CD4-positive, alpha-beta T cell treated with Interferon gamma for 1 hour (primary cell): ENCODE data around the gene ANXA6.

Source experiments
- DNase-seq: peaks from one replicate; pipeline ENCODE4 v3.0.0-alpha.2; 2020

The ANXA6 gene

DNA sequence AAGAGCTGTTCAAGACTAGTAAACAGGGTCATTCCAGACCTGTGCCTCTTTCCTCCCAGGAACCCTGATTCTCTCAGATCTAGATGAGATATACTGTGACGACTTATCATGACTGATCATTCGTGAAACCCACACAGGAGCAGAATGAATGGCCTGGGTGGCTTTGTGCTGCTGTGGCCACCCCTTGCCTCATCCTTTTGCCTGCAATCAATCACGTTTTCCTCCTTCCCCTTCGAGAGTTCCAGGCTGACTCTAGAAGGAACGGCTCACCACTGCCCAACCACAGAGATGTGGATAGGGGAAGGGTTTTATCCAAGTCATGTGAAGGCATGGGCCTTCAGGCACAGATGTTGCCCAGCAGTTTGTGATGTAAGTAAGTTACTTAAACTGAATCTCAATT is 5.8 kb downstream of the ANXA6 start:
- peak; percentile 40 for DNase-seq

GRCh38 chr5:151151263-151151660 is 6.3 kb downstream of the ANXA6 start:
- DNase-seq = no peak

DNA sequence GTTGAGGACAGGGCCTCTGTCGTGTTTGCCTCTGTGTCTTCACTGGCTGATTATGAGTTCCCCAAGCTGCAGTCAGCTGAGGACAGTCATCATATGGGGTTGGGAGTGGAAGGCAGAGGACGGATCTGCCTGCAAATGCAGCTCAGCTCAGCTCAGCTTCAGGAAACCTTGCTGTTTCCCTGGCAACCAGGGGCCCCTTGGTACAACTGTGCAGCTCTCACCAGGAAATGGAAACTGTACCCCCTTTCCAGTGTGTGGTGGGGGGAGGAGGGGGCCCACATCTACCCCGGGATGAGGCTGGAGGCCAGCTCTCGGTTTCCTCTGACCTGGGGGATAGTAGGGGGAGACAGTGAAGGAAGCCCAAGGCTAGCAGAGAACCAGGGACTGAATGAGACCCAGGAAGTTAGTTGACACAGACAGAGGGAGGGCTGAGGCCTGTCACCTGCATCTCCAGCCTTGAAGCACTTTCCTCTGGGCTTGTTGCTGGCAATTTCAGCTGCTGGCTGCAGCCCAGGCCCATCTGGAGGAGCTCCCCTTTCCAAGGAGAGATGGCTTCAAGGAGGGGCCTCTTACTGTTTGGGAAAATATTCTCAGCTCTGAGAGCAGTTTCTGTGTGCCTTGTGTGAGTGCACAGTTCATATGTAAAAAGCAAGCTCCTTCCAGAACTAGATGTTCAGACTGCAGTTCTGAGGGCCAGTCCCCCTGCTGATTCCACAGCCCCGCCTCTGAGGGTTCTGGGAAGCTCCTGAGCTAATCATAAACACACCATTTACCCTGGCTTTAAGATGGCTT is 6.9 kb downstream of the ANXA6 start:
- DNase-seq = peak; percentile 68

DNA sequence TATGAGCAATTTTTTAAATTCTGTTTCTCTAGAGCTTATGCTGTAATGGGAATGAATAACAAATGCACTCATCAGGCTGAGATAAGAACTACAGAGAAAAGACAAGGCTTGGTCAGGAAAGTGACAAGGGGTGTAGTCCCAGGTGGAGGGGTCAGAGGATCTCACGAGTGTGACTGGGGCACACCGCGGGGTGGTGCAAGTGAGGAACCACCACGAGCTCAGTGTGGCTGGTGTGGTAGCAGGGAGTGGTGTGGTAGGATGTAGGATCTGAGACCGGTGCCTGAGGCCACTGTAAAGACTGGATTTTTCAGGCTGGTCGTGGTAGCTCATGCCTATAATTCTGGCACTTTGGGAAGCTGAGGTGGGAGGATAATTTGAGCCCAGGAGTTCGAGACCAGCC is 9.0 kb downstream of the ANXA6 start:
- DNase-seq = no peak

DNA sequence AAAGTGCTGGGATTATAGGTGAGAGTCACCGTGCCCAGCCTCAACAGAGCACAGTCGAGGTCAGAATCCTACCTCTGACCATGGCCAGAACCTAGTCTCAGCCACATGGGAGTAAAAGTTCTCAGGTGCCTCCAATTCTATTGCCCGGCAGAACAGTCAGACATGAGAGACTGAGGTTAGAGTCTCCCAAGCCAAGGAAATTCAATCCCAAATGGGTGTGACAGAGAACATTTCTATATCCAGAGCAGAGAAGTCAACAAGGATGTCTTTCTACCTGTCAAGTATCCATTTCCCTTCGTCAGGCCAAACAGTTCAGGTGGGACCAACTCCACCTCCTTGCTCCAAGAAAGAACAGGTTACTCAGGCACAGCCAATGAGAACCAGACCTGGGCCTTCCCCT is 10.5 kb downstream of the ANXA6 start:
- no peak for DNase-seq

DNA sequence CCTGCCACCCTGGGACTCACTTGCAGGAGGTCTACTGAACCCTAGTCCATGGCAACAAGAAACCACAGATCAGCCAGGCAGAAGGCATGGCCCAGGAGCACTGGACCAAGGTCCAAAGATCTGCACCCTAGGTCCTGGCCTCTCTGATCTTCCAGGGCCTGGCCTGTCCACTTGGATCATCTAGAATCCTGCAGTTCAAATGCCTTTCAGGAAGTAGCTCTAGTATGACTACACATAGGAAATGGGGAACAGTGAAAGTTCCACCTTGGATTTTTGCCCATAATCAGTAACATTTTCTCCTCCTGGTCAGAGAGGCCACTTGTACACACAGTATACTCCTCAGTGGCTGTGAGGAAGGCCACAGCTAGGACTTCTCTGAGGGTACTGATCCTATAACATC is 11.5 kb downstream of the ANXA6 start:
- DNase-seq = no peak

DNA sequence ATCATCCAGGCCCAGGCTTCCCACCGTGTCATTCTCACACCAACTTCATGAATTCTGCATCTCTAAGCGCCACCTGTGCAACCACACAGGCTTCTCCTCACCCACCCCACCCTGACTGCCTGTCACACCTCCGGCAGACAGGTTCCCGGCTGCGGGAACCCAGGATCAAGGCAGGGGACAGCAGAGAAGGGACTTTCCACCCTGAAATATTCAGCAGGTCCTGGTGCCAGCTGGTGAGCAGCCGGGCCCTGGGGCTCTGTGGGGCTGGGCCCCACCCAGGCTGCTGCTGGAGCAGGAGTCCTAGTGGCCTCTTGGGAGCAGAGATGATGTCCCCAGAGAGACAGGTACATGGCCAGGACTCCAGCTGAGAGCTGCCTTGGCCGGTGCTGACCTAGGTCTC is 12.7 kb downstream of the ANXA6 start:
- no peak for DNase-seq

- no peak for DNase-seq
These were observed 13.3 kb downstream of the ANXA6 start for GRCh38 chr5:151144275-151144674.

GRCh38 chr5:151143645-151144044 is 13.9 kb downstream of the ANXA6 start:
- DNase-seq = no peak

DNA sequence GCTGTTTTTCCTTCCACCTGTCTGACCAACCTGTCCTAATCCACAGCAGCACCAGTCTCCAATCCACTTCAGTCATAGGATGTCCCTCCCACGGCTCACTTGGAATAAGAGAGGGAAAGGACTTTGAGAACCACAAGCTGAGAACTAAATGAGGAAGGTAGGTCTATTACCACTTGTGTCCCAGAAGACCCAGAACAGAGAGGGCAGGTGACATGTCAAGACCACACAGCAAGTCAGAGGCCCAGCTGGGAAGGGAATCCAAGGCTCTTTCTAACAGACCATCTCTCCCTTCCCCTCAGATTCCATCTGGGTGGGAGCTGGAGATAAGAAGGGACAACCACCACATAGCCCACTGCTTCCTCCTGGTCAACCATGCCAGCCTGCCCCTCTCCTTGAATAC is 14.6 kb downstream of the ANXA6 start:
- no peak for DNase-seq

GRCh38 chr5:151141535-151141934 is 16.0 kb downstream of the ANXA6 start:
- DNase-seq = peak; percentile 64

DNA sequence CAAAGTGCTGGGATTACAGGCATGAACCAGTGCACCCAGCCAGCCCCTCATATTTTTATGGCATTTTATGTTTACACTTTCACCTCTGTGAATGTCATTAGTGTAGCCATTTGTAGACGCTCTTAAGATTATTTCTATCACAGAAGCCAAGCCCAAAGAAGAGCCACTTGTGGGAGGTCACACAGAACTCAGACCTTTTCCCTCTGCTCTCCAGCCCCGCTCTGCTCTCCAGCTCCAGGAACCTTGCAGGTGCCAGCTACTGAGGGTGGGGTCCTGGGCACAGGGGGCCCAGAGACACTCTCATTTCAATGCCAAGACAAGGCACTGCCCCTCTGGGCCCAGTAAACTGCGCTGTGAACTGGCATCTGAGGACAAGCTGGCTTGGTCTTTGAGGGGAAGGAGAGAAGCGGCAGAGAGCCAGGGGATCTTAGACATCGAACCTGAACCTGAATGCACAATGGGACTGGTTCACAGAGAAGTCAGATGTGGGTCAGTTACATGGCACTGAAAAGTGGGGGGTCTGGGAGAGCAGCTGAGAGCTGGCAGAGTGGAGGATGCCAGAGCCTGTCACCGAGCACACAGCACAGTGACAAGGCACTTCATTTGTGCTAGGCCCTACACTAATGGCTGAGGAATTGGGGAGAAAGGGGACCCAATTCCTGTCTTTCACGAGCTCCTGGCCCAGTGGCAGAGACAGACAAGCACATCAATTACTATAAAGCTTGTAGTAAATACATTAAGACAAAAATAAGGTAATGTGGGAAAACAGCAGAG is 16.7 kb downstream of the ANXA6 start:
- no peak for DNase-seq

- DNase-seq = no peak
These were observed 17.9 kb downstream of the ANXA6 start for GRCh38 chr5:151139646-151140045.

DNA sequence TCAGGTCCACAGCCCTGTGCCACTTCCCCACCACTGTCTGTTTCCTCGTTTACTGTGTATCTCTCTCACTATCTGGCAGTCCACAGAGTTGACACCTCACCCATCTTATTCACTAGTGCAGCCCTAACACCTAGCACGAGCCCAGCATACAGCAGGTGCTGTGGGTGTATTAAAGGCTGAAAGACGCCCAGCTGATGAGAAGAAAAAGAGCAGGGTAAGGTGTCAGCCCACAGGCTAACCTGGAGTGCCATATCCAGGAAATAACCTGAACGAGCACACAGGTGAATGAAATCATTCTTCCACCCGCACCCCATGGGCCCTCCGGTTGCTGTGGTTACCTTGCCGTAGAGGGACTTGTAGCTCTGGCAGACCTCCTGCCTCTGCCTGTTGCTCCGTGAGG is 18.6 kb downstream of the ANXA6 start:
- DNase-seq = peak; percentile 46

DNA sequence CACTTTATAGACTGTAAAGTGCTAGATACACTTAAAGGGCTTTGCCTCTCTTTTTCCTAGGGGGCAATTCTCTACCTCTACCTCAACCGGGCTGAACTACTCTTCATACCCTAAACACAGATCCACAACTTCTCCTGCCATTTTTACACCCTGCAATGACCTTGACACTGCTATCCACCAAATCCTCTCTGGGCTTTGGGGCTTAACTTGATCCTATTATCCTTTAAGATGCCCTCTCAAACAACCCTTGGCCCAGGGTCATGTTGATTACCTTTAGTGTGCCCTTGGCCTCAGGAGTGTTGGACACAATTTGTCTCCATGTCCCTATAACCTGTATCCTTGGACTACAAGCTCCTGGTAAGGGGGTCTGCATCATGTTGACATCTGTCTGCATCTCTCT is 19.5 kb downstream of the ANXA6 start:
- DNase-seq = no peak

GRCh38 chr5:151137067-151137825 is 20.3 kb downstream of the ANXA6 start:
- no peak for DNase-seq

- no peak for DNase-seq
These were observed 23.4 kb downstream of the ANXA6 start for GRCh38 chr5:151134228-151134627.

- DNase-seq = peak; percentile 40
These were observed 24.6 kb downstream of the ANXA6 start for GRCh38 chr5:151132963-151133362.

GRCh38 chr5:151130922-151131891 is 26.4 kb downstream of the ANXA6 start:
- DNase-seq = no peak

GRCh38 chr5:151130235-151130921 is 27.2 kb downstream of the ANXA6 start:
- no peak for DNase-seq

DNA sequence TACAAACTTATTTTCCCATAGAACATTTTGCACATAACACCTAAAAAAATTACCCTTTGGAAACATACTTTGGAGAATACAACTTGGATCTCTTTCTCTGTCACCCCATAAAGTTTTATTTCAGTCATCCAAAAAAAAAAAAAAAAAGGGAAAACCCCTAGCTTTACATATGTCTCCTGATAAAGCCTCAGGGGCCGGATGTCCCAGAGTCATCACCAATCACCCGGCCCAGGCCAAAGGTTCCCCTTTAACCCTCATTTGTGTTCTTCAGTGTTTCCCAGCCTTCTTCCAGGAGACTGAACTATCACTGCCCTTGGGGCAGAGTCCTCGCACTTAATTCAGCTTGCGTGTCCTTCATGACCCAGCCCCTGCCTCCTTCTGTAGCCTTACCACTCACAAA is 28.8 kb downstream of the ANXA6 start:
- no peak for DNase-seq

DNA sequence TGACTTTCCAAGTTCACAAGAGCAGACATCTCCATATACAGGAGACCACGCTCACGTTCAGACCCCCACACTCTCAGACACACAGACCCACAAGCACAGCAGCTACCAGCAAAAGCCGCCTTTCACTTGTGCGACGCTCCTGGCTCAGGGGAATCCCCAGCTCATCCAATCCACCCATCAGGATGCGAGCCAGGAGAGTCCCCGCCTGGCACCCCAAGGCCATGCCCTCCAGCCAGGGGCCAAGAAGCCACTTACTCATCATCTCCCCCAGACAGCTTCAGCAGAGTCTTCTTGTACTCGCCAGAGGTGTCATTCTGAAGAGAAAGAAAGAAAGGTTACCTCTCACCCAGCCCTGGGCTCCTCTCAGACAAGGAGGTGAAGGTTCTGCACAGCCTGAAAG is 29.7 kb downstream of the ANXA6 start:
- no peak for DNase-seq
